ENCODE results near the gene DUSP23.
A peak's percentile ranks its signal among the peaks of the same experiment; 100 is the strongest.

The DUSP23 gene

GRCh38 chr1:159799446-159799985 lies 18.8 kb downstream of the DUSP23 start:
- no peak for DNase-seq
- H3K36me3 Mint-ChIP-seq, result no peaks in the 10 kb centered on the region
- H3K27ac Mint-ChIP-seq, result no peak overlapping the region
- CTCF ChIA-PET, result interaction anchor here (0.7 to 13.3 kb wide), 36 partner anchors 9 to 279 kb away, joined by 3 to 430 read pairs (median 5); partner anchors contain the start of gene DUSP23
- H3K27me3 Mint-ChIP-seq, result peaks cover 59% of the 10 kb centered on the region
- peaks cover 17% of the 10 kb centered on the region for H3K4me1 Mint-ChIP-seq
- H3K4me3 Mint-ChIP-seq, result no peak overlapping the region
- no peaks in the 10 kb centered on the region for H3K9me3 Mint-ChIP-seq

GRCh38 chr1:159800177-159800930 lies 19.6 kb downstream of the DUSP23 start:
- no peaks in the 10 kb centered on the region for H3K36me3 Mint-ChIP-seq
- H3K9me3 Mint-ChIP-seq, result no peaks in the 10 kb centered on the region
- no peak overlapping the region for H3K27ac Mint-ChIP-seq
- H3K4me1 Mint-ChIP-seq, result peaks cover 17% of the 10 kb centered on the region
- H3K27me3 Mint-ChIP-seq, result peaks cover 66% of the 10 kb centered on the region
- H3K4me3 Mint-ChIP-seq, result no peak overlapping the region
- DNase-seq, result peak; percentile 45
- CTCF ChIA-PET, result interaction anchor here (1.0 to 13.3 kb wide), 15 partner anchors 8 to 209 kb away, joined by 3 to 430 read pairs (median 7); partner anchors contain the start of gene DUSP23

- no peaks in the 10 kb centered on the region for H3K36me3 Mint-ChIP-seq
Measured at GRCh38 chr1:159802111-159802510, 21.3 kb downstream of the DUSP23 start, which contains the start of gene FCRL6. TSS of gene FCRL6 (plus strand) at chr1:159802360. CDS start at chr1:159802425, 65 bp downstream.

GRCh38 chr1:159803956-159804689 lies 23.4 kb downstream of the DUSP23 start:
- Mint-ChIP-seq H3K4me1 (peaks cover 17% of the 10 kb centered on the region), H3K9me3 (no peaks in the 10 kb centered on the region), H3K27me3 (peaks cover 75% of the 10 kb centered on the region), H3K4me3 (no peak overlapping the region), H3K27ac (no peak overlapping the region), H3K36me3 (no peaks in the 10 kb centered on the region)
- DNase-seq, result no peak
- CTCF ChIA-PET, result interaction anchor here (1.3 to 13.3 kb wide), 5 partner anchors 13 to 202 kb away, joined by 3 to 430 read pairs (median 8); partner anchors contain the start of gene SLAMF8

More at GRCh38 chr1:159802111-159802510, 21.3 kb downstream of the DUSP23 start, which contains the start of gene FCRL6:
- Mint-ChIP-seq H3K4me1 (peaks cover 17% of the 10 kb centered on the region), H3K4me3 (no peak within 1 kb of the TSS), H3K27ac (no peak within 1 kb of the TSS), H3K9me3 (no peaks in the 10 kb centered on the region), H3K27me3 (peaks cover 69% of the 10 kb centered on the region)
- CTCF ChIA-PET, result interaction anchor here (3.0 to 13.3 kb wide), 3 partner anchors 25 to 204 kb away, joined by 8 to 430 read pairs (median 72); partner anchors contain the start of gene SLAMF8
- no peak for DNase-seq

GRCh38 chr1:159804924-159805323 lies 24.2 kb downstream of the DUSP23 start:
- H3K27ac Mint-ChIP-seq, result no peak overlapping the region
- CTCF ChIA-PET, result interaction anchor here (1.6 to 13.3 kb wide), 4 partner anchors 12 to 201 kb away, joined by 4 to 430 read pairs (median 40); partner anchors contain the start of gene SLAMF8
- peaks cover 12% of the 10 kb centered on the region for H3K4me1 Mint-ChIP-seq

GRCh38 chr1:159815926-159816325 lies 35.2 kb downstream of the DUSP23 start:
- CTCF ChIA-PET, result no interaction called here
- Mint-ChIP-seq H3K4me1 (no peaks in the 10 kb centered on the region), H3K27me3 (peaks cover 60% of the 10 kb centered on the region)

More at GRCh38 chr1:159804924-159805323, 24.2 kb downstream of the DUSP23 start:
- DNase-seq, result no peak
- Mint-ChIP-seq H3K4me3 (no peak overlapping the region), H3K9me3 (no peaks in the 10 kb centered on the region), H3K27me3 (peaks cover 80% of the 10 kb centered on the region), H3K36me3 (no peaks in the 10 kb centered on the region)

GRCh38 chr1:159817276-159818041 lies 36.7 kb downstream of the DUSP23 start:
- H3K27ac Mint-ChIP-seq, result no peak overlapping the region

More at GRCh38 chr1:159815926-159816325, 35.2 kb downstream of the DUSP23 start:
- no peaks in the 10 kb centered on the region for H3K9me3 Mint-ChIP-seq
- no peaks in the 10 kb centered on the region for H3K36me3 Mint-ChIP-seq
- DNase-seq, result no peak
- H3K4me3 Mint-ChIP-seq, result no peak overlapping the region
- H3K27ac Mint-ChIP-seq, result no peak overlapping the region

GRCh38 chr1:159821171-159821867 lies 40.6 kb downstream of the DUSP23 start:
- Mint-ChIP-seq H3K27ac (no peak overlapping the region), H3K4me1 (peaks cover 20% of the 10 kb centered on the region), H3K36me3 (no peaks in the 10 kb centered on the region), H3K27me3 (peaks cover 65% of the 10 kb centered on the region), H3K9me3 (no peaks in the 10 kb centered on the region), H3K4me3 (no peak overlapping the region)
- CTCF ChIA-PET, result no interaction called here
- DNase-seq, result no peak

More at GRCh38 chr1:159817276-159818041, 36.7 kb downstream of the DUSP23 start:
- peaks cover 61% of the 10 kb centered on the region for H3K27me3 Mint-ChIP-seq
- CTCF ChIA-PET, result interaction anchor here (0.9 to 2.0 kb wide), 4 partner anchors 13 to 75 kb away, joined by 3 to 8 read pairs (median 4); no protein-coding TSS in a partner anchor
- H3K4me1 Mint-ChIP-seq, result no peaks in the 10 kb centered on the region
- no peaks in the 10 kb centered on the region for H3K9me3 Mint-ChIP-seq
- H3K36me3 Mint-ChIP-seq, result no peaks in the 10 kb centered on the region
- DNase-seq, result no peak
- H3K4me3 Mint-ChIP-seq, result no peak overlapping the region

GRCh38 chr1:159823406-159823805 lies 42.6 kb downstream of the DUSP23 start:
- Mint-ChIP-seq H3K4me3 (no peak overlapping the region), H3K9me3 (peaks cover 13% of the 10 kb centered on the region), H3K27me3 (peaks cover 60% of the 10 kb centered on the region), H3K27ac (no peak overlapping the region), H3K4me1 (peaks cover 41% of the 10 kb centered on the region), H3K36me3 (peaks cover 7% of the 10 kb centered on the region)
- CTCF ChIA-PET, result interaction anchor here (2.4 kb wide), 1 partner anchor 24 kb away, joined by 8 read pairs; no protein-coding TSS in a partner anchor
- DNase-seq, result no peak

- H3K36me3 Mint-ChIP-seq, result peaks cover 13% of the 10 kb centered on the region
- H3K4me3 Mint-ChIP-seq, result no peak overlapping the region
- peaks cover 49% of the 10 kb centered on the region for H3K4me1 Mint-ChIP-seq
- H3K9me3 Mint-ChIP-seq, result peaks cover 19% of the 10 kb centered on the region
- DNase-seq, result no peak
- CTCF ChIA-PET, result interaction anchor here (1.9 to 2.5 kb wide), 2 partner anchors 22 to 67 kb away, joined by 6 to 8 read pairs; partner anchors contain the start of gene FCRL6
- H3K27ac Mint-ChIP-seq, result peak overlapping the region; percentile 39
- peaks cover 62% of the 10 kb centered on the region for H3K27me3 Mint-ChIP-seq
Measured at GRCh38 chr1:159825564-159825963, 44.8 kb downstream of the DUSP23 start.

GRCh38 chr1:159826441-159827101 lies 45.8 kb downstream of the DUSP23 start, which contains the start of gene SLAMF8:
TSS of gene SLAMF8 (plus strand) at chr1:159826873. CDS start at chr1:159826899, 26 bp downstream.
- peaks cover 49% of the 10 kb centered on the region for H3K4me1 Mint-ChIP-seq
- H3K4me3 Mint-ChIP-seq, result peak within 1 kb of the TSS; percentile 6

GRCh38 chr1:159827102-159827490 lies 46.3 kb downstream of the DUSP23 start:
- peaks cover 19% of the 10 kb centered on the region for H3K9me3 Mint-ChIP-seq
- H3K4me3 Mint-ChIP-seq, result no peak overlapping the region
- no peak for DNase-seq
- CTCF ChIA-PET, result interaction anchor here (0.6 to 2.5 kb wide), 10 partner anchors 18 to 179 kb away, joined by 3 to 8 read pairs (median 4); partner anchors contain the start of gene FCRL6
- H3K27ac Mint-ChIP-seq, result peak overlapping the region; percentile 66
- peaks cover 55% of the 10 kb centered on the region for H3K27me3 Mint-ChIP-seq
- H3K36me3 Mint-ChIP-seq, result peaks cover 13% of the 10 kb centered on the region
- H3K4me1 Mint-ChIP-seq, result peaks cover 49% of the 10 kb centered on the region

More at GRCh38 chr1:159826441-159827101, 45.8 kb downstream of the DUSP23 start, which contains the start of gene SLAMF8:
- Mint-ChIP-seq H3K36me3 (peaks cover 13% of the 10 kb centered on the region), H3K27me3 (peaks cover 59% of the 10 kb centered on the region), H3K27ac (peak within 1 kb of the TSS; percentile 66), H3K9me3 (peaks cover 19% of the 10 kb centered on the region)
- peak; percentile 75 for DNase-seq
- CTCF ChIA-PET, result interaction anchor here (0.9 to 2.5 kb wide), 7 partner anchors 18 to 179 kb away, joined by 3 to 8 read pairs (median 4); partner anchors contain the start of gene FCRL6
